Mucosa of rectum (tissue), 2 donors: ENCODE results near the gene PSORS1C2.
A peak's percentile ranks its signal among the peaks of the same experiment; 100 is the strongest.

ENCODE experiments used
- H3K27ac ChIP-seq, 2 donors: one replicate each; pipeline ENCODE4 v1.7.0; 2013; ENCODE audit warnings: inconsistent platforms in 2 of 2, low read depth in 2 of 2, low read length in 2 of 2
- H3K27me3 ChIP-seq, 2 donors: one replicate each; pipeline ENCODE4 v1.7.0; 2013; ENCODE audit warnings: low read length in 2 of 2; ENCODE audit not compliant: control insufficient read depth in 2 of 2, insufficient read depth in 2 of 2
- H3K36me3 ChIP-seq, 2 donors: one replicate each; pipeline ENCODE4 v1.7.0; 2013; ENCODE audit warnings: low read length in 2 of 2; ENCODE audit not compliant: control insufficient read depth in 2 of 2, insufficient read depth in 2 of 2
- H3K4me1 ChIP-seq, 2 donors: one replicate each; pipeline ENCODE4 v1.7.0; 2013; ENCODE audit warnings: low read length in 2 of 2, mild to moderate bottlenecking in 1 of 2; ENCODE audit not compliant: control insufficient read depth in 2 of 2, insufficient read depth in 2 of 2
- H3K4me3 ChIP-seq, 2 donors: one replicate each; pipeline ENCODE4 v1.7.0; 2013; ENCODE audit warnings: low read length in 2 of 2
- H3K9ac ChIP-seq, 2 donors: one replicate each; pipeline ENCODE4 v1.7.0; 2013; ENCODE audit warnings: low read length in 2 of 2, low read depth in 1 of 2, mild to moderate bottlenecking in 1 of 2
- H3K9me3 ChIP-seq, 2 donors: one replicate each; pipeline ENCODE4 v1.7.0; 2013; ENCODE audit warnings: low read length in 2 of 2; ENCODE audit not compliant: control insufficient read depth in 2 of 2
- donor health status: healthy.
- donor health status: Normal muscosa, but diverticular disease.

The PSORS1C2 gene

DNA sequence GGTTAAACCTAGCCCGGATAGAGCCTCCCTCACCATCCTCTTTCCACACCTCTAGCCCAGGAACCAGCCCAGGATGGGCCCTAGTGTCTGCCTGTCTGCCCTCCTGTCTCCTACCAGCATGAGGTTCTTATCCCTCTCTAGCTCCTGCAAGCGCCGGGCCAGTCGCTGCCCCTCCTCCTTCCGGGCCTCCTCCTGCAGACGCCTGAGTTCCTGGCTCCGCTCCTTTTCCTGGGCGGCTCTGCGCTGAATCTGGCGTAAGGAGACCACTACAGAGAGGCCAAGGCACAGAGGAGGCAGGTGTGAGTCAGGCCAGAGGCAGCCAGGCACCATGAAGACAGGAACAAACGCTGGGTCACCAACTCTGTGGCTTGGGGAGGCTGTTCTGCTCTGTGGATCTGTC lies 4.3 kb upstream of the PSORS1C2 start:
- Histone ChIP-seq H3K27ac (peak overlapping the region; percentile 87 to 94), H3K9ac (peak overlapping the region in 1 of 2 donors; percentile 24), H3K4me1 (peaks cover 14 to 34% of the 10 kb centered on the region in 2 donors), H3K9me3 (no peaks in the 10 kb centered on the region), H3K36me3 (peaks cover 3 to 7% of the 10 kb centered on the region in 2 donors), H3K27me3 (no peaks in the 10 kb centered on the region), H3K4me3 (no peak overlapping the region)

DNA sequence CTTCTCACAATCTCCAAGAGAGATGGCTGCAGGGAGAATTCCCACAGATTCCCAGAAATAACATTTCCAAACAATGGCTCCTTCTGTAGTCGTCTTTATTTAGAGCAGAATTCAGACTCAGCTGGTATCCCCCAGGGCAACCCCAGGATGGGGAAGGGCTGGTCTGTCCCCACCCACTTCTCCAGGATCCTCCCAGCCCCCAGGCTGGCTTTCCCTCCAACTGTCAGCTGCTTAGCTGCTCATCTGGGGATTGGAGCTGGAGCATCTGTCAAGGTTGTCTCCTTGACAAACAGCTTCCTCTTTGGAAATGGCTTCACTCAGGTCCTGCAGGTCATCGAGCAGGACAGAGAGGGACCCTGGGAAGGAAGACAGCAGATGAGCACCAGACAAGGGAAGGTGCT lies 3.5 kb upstream of the PSORS1C2 start:
- Histone ChIP-seq H3K9me3 (no peaks in the 10 kb centered on the region), H3K4me1 (peaks cover 21 to 40% of the 10 kb centered on the region in 2 donors), H3K27ac (no peak overlapping the region), H3K36me3 (peaks cover 3 to 6% of the 10 kb centered on the region in 2 donors), H3K27me3 (no peaks in the 10 kb centered on the region), H3K9ac (no peak overlapping the region), H3K4me3 (no peak overlapping the region)

- H3K27me3 ChIP-seq: no peaks in the 10 kb centered on the region
- H3K9me3 ChIP-seq: no peaks in the 10 kb centered on the region
- H3K4me1 ChIP-seq: peaks cover 21 to 39% of the 10 kb centered on the region in 2 donors
- no peak overlapping the region for H3K9ac ChIP-seq
- H3K36me3 ChIP-seq: peaks cover 3 to 6% of the 10 kb centered on the region in 2 donors
- H3K27ac ChIP-seq: no peak overlapping the region
- no peak overlapping the region for H3K4me3 ChIP-seq
Measured at GRCh38 chr6:31140643-31141042, 1.8 kb upstream of the PSORS1C2 start.

DNA sequence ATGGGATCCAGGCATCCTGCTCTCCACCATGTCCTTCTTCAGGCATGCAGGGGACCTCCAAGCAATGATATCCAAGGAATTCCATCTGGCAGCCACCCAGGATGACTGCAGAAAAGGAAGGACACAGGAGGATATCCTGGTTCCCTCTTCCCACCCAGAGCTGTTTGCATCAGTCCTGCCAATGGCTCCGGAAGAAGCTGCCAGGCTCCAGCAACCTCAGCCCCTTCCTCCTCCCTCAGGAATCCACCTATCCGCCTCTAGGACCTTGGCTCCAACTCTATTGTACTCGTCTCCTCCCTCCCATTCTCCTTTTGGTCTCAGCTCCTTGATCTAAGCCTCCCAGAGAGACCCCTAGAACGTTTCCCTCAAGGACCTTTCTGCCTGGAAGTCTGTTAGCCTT lies 733 bp upstream of the PSORS1C2 start:
- Histone ChIP-seq H3K36me3 (peaks cover 3 to 6% of the 10 kb centered on the region in 2 donors), H3K27ac (no peak overlapping the region), H3K4me1 (peaks cover 15 to 28% of the 10 kb centered on the region in 2 donors), H3K4me3 (no peak overlapping the region), H3K9me3 (no peaks in the 10 kb centered on the region), H3K9ac (no peak overlapping the region), H3K27me3 (no peaks in the 10 kb centered on the region)

DNA sequence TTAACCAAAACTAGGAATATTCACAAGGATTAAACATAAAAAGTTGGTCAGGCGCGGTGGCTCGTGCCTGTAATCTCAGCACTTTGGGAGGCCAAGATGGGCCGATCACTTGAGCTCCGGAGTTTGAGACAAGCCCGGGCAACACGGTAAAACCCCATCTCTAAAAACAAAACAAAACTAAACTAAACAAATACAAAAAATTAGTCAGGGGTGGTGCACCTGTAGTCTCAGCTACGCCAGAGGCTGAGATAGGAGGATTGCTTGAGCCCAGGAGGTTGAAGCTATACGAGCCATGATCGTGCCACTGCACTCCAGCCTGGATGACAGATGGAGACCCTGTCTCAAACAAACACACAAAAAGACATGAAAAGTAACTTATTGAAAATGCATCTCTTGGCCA lies 3.2 kb downstream of the PSORS1C2 start:
- Histone ChIP-seq H3K4me1 (peaks cover 6 to 7% of the 10 kb centered on the region in 2 donors), H3K9ac (no peak overlapping the region), H3K36me3 (no peaks in the 10 kb centered on the region), H3K27ac (no peak overlapping the region), H3K4me3 (no peak overlapping the region), H3K27me3 (no peaks in the 10 kb centered on the region), H3K9me3 (no peaks in the 10 kb centered on the region)

DNA sequence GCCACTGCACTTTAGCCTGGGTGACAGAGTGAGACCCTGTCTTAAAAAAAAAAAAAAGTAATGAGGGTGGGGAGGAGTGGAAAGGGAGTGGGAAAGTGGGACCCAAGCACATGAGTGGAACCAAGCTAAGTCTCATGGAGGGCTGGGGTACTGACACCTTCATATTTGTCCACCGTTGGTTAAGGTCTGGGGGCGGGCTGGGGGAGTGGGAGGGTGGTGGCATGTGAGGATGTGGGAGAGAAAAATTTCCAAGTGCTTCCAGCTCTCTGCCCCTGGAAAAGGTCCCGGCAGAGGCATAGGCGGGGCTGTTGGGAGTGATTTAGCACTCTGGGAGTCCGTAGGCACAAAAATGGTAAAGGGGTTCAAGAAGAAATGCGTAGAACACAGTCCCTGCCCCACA lies 6.1 kb downstream of the PSORS1C2 start:
- Histone ChIP-seq H3K4me1 (peaks cover 3 to 4% of the 10 kb centered on the region in 2 donors), H3K27me3 (no peaks in the 10 kb centered on the region), H3K9me3 (no peaks in the 10 kb centered on the region), H3K36me3 (no peaks in the 10 kb centered on the region), H3K4me3 (no peak overlapping the region), H3K9ac (no peak overlapping the region), H3K27ac (no peak overlapping the region)

- H3K4me3 ChIP-seq: no peak overlapping the region
- H3K9ac ChIP-seq: no peak overlapping the region
- no peaks in the 10 kb centered on the region for H3K9me3 ChIP-seq
- peaks cover 2 to 5% of the 10 kb centered on the region in 2 donors for H3K4me1 ChIP-seq
- no peaks in the 10 kb centered on the region for H3K27me3 ChIP-seq
- no peak overlapping the region for H3K27ac ChIP-seq
- no peaks in the 10 kb centered on the region for H3K36me3 ChIP-seq
Measured at GRCh38 chr6:31131595-31131994, 7.3 kb downstream of the PSORS1C2 start.

GRCh38 chr6:31130751-31131150 lies 8.1 kb downstream of the PSORS1C2 start:
- Histone ChIP-seq H3K9me3 (no peaks in the 10 kb centered on the region), H3K27ac (no peak overlapping the region), H3K27me3 (no peaks in the 10 kb centered on the region), H3K9ac (no peak overlapping the region), H3K36me3 (no peaks in the 10 kb centered on the region), H3K4me3 (no peak overlapping the region), H3K4me1 (peaks cover 3 to 6% of the 10 kb centered on the region in 2 donors)

GRCh38 chr6:31129130-31129529 lies 9.7 kb downstream of the PSORS1C2 start:
- Histone ChIP-seq H3K4me3 (no peak overlapping the region), H3K27ac (no peak overlapping the region), H3K36me3 (no peaks in the 10 kb centered on the region), H3K9me3 (no peaks in the 10 kb centered on the region), H3K27me3 (no peaks in the 10 kb centered on the region), H3K4me1 (peaks cover 3 to 6% of the 10 kb centered on the region in 2 donors), H3K9ac (no peak overlapping the region)

DNA sequence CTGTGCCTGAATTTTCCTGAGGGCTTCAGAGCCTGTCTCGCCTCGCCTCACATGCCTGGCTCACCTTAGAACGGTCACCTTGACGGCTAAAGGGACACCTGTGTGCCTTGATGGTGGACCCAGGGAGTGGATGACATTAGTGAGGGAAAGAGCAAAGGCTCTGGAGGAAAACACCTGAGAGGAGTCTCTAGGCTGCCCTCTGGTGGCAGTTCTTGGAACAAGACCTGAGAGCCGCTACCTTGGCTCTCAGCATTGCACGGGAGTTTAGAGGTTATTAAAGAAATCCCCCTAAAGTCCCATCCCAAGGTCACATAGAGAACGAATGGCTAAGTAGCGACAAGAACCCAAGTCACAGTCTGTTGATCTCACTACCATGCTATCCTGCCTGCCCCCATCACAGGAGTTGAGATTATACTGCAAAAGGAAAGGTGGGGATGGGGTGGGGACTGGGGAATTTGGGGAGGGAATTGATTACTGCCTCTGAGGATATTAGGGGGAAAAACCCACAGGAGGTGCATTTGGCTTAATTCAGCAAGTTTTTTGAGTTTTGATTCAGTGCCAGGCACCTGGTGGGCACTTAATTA lies 10.7 kb downstream of the PSORS1C2 start:
- Histone ChIP-seq H3K9me3 (no peaks in the 10 kb centered on the region), H3K27ac (no peak overlapping the region), H3K4me3 (no peak overlapping the region), H3K36me3 (no peaks in the 10 kb centered on the region), H3K27me3 (no peaks in the 10 kb centered on the region), H3K4me1 (peaks cover 3 to 7% of the 10 kb centered on the region in 2 donors), H3K9ac (no peak overlapping the region)
